IPS DF 4.7 (cell line): Measurements from ENCODE around the gene CNTNAP2.
"Not testable (repeated sequence)": the region's sequence is repeated elsewhere in the genome, so short reads cannot be mapped to it uniquely, and the experiment has no call there.

Source experiments
- DNase-seq: peaks from one replicate; pipeline ENCODE4 v3.0.0-alpha.2; 2013; ENCODE audit warnings: low spot score; ENCODE audit errors: extremely low read depth

CNTNAP2 gene

DNA sequence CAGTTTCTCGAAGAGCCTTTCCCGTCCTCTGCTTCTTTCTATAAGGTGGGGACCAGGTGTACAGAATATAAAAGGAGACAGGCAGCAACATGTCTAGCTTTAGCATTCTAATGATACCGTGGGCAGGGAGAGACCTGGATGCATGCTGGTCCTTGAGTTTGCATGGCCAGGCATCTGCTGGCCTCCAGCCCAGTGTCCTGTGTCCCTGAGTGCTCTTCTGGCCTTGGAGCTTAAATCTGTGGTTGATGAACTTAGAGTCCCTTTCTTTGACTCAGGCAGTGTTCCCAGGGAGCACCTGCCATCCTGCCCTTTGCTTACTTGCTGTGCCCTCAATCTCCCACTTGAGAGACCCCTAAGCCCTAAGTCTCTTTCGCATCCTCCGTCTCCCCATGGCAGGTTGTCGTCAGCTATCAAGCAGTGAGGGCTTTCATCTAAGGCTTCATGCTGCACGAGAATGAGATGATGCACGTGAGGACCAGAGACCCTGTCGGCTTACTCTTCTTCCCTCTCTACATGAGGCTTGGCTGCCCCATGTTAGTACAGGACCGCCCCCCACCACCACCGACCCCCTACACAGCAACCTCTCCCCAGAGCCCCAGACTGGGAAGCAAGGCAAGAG, 2160.6 kb downstream of the CNTNAP2 start:
- no peak for DNase-seq

DNA sequence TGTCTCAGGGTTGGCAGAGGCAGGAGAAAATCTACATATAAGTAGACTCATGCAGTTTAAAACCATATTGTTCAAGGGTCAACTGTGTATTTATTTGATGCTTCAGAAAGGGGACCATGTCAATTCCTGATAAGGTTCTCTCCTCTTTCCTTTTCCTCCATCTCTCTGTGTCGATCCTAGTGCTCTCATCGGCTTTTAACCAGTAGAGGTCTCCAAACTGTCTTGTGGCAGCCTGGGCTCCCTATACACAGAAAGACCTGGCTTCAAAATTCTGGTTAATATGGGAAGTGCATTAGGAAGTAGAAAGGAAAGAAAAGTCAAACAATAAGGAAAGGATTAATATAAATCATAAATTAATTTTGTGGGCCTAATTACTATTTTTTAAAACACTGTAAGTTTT, 2169.5 kb downstream of the CNTNAP2 start:
- no peak for DNase-seq

DNA sequence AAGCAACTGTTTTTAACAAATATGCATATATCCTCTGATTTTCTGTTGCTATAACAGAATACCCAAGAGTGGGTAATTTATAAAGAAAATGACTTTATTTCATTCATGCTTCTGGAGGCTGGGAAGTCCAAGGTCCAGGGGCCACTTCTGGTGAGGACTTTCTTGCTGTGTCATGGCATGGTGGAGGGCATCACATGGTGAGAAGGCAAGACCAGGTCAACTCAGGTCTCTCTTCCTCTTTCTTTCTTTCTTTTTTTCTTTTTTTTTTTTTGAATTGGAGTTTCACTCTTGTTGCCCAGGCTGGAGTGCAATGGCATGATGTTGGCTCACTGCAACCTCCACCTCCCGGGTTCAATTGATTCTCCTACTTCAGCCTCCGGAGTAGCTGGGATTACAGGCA, 2170.9 kb downstream of the CNTNAP2 start:
- DNase-seq = no peak

DNA sequence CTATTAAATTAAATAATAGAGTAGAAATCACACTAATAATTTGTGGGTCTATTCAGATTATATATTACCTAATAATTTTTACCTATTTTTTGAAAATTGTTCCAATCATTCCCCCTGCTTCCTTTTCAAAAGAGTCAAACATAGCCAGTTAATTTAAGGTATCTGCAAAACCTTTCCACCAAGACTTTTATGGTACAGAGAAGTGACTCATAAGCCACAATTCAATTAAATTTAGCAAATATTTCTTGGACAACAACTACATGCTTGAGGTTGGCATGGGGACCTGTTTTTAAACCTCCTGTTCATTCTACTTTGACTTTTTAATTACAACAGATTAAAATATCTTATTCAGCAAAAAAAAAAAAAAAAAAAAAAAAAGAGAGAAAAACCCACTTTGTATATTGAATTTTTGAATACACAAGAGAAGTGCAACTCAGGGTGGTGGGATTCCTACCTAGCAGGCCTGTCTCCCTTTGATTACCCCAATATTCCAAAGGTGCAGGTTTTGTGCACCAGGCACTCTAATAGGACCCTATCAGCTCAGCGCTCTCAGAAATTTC, 2172.1 kb downstream of the CNTNAP2 start:
- DNase-seq = no peak

DNA sequence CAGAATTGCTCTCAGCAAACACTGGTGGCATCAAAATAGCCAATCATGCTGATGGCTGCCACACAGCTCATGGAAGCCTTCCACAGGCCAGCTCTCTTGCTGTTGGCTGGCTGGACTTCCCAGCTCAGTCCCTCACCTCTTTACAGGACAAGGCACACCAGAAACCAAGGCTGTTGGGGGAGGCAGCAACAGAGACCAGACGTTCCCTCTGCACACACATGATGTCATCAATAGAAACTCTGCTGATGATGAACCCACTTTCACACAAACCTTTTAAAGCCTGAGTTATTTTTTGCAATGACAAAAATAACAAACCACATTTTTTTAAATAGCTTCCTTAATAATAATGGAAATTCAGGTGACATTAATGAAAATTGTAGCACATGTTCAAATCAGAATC, 2173.0 kb downstream of the CNTNAP2 start:
- DNase-seq = no peak

DNA sequence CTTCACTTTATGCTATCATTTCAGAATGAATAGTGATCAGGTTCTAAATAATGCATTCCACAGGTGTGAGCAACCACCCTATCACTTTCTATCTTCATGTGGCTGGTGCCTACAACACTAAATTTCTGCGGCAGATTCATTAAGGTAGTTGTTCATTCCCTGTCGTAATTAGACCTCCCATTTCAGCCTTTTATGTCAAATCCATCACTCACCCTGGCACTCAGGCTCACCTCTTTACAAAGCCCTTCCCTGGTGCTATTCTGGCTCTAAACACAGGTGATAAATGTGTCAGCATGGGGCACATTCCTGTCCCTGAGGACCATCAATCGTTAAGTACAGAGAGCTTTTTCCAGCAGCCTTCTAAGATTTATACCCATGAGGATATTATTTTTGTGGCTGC, 2173.9 kb downstream of the CNTNAP2 start:
- DNase-seq = peak; percentile 33

DNA sequence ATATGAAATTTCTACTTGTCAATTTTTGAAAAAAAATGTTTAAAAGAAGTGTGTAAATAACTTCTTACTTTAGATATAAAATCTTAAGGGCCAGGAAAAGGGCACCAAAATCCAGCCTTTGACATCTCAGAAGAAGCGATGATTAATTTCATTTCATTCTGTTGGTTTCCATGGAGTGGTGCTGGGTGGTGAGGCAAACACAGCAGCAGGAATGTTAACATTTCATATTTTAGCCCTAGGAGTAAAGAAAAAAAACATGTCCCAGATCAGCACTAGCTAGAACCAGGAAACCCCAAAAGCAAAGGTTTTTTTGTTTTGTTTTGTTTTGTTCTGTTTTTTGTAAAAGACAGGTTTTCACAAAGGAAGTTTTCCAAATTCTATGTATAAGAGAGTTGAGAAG, 2175.2 kb downstream of the CNTNAP2 start:
- no peak for DNase-seq

DNA sequence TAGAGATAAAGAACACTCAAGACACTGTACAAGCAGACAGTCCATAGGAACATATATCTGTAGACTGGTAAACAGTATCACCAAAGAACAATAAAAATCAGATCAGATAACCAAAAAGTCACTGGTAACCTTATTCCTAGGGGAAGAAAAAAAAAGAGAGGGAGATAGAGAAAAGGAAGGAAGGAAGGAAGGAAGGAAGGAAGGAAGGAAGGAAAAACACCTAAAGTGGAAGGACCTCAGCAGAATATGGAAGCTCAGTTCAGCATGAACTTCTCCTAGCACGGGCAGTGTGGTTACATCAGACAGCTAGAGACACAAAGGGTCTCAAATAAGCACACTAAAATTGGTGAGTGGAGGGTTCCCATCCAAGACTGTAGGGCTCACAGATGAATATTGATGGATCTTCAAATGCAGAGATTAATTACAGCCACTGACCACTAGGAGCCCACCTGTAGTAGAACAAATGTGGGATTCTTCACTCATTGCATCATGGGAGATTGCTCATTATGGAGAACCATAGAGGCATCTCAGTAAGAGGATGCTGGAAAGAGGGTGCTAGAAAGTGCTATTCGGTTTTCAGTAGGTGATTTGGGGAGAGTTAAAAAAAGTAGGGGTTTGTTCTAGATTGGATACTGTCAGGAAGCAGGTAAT, 2180.5 kb downstream of the CNTNAP2 start:
- DNase-seq = no peak

DNA sequence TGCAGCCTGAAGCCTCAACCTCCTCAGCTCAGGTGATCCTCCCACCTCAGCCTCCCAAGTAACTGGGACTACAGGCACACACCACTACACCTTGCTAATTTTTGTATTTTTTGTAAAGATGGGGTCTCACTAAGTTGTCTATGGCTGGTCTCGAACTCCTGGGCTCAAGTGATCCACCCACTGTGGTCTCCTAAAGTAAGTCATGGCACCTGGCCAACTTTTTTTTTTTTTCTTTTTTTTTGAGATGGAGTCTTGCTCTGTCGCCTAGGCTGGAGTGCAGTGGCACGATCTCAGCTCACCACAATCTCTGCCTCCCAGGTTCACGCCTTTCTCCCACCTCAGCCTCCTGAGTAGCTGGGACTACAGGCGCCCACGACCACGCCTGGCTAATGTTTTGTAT, 2182.2 kb downstream of the CNTNAP2 start:
- DNase-seq = not testable (repeated sequence)

DNA sequence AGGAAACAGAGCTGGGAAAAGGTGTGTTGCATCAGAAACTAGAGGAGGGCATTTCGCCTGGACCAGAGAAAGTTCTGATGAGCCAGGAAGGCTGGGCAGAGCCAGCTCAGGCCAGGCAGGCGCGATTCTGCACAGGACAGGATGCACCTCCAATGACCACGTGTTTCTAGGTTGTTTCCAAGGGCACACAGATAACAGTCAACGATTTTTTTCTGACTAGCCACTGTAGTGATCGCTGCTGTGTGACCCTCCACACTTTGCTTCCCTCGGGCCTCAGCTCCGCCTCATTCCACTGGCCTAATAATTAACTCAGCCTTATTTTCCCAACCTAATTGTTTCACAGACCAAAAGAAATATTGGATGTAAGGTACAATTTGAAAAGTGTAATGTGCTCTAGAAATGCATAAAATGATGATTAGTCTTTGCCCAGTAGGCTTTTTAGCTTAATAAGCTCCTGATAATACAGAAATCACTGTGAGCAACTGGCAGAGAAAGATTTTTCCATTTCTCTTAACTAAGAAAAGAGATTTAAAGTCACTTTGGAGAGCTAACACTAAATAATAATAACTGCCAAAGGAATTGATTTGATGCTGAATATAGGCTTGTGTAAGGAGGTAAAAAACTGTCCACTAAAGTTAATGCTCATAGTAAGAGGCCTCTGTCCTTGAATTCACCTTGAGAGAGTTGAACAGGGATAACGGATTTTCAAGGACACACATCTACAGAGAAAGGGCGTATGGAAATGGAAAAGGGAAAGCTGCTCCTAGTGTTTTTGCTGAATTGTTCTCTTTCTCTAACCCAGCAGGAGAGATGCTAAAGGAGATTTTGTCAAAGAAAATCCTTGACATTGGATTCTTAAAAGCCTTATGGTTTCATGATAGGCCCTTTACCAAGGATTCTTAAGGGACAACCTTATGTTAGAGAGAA, 2183.0 kb downstream of the CNTNAP2 start:
- no peak for DNase-seq

DNA sequence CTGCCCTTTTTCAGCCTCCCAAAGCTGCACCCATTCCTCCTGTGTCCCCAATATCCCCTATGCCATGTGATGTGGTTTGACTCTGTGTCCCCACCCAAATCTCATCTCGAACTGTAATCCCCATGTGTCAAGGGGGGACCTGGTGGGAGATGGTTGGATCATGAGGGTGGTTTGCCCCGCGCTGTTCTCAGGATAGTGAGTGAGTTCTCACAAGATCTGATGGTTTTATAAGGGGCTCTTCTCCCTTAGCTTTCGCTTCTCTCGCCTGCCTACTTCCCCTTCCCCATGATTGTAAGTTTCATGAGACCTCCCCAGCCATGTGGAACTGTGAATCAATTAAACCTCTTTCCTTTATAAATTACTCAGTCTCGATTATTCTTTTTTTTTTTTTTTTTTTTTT, 2185.8 kb downstream of the CNTNAP2 start:
- DNase-seq = not testable (repeated sequence)

DNA sequence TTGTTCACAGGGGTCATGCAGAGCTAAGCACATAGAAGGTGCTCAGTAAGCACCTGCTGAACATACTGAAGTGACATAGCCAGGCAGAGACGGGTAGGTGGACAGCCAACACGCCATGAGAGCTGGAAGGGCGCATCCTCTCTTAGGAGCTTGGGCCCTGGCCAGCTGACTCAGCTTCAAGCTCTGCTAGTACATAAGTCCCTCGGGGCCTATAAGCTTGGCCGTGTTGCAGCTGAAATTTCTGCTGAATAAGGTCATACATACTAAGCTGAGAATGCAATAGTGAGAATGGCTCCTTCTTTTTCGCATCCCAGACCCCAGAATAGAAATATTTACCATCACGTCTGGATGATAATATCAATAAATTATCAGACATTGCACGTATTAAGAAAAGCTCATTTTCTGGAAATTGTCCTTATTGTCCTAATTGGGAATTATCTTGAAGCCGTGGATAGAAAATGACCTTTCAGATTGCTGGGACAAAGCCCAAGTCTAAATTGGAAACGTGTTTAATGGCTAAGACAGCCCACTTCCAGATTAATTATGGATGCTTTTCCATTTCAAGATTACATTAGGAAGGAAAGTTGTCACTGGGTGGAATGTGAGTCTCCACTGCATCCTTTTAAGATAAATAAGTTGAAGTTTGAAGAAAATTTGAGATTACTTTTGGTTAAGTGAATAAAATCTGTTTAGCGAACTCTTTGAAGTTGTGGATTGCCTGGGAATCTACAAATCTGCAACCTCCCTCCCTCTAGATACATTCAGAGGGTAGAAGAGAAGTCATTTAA, 2186.9 kb downstream of the CNTNAP2 start:
- no peak for DNase-seq

DNA sequence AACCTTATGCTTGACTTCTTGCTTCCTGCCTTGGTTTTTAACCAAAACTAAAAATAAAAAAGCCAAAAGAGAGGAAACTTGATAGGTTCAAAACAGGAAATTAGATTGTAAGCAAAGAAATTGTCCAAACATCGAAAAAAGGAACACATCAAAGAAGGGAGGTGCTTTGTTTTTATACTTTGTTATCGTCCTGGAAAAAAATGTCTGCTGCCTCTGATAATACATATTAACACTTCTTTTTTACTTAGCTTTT, 2187.4 kb downstream of the CNTNAP2 start:
- DNase-seq = no peak

DNA sequence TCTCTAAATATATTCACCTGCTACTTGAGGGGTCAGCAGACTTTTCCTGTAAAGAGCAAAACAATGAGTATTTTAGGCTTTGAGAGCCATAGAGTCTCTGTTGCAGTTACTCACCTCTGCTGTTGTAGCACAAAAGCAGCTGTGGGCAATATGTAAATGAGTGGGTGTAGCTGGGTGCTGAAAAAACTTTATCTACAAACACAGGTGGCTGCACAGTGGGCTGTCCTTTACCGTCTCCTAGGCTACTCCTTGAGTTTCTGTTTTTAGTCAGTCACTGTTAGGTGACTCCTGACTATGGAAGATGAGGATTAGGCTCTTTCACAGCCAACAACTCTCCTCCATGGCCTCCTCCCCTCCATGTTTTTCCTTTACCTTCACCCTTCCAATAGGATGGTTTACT, 2187.9 kb downstream of the CNTNAP2 start:
- DNase-seq = no peak

DNA sequence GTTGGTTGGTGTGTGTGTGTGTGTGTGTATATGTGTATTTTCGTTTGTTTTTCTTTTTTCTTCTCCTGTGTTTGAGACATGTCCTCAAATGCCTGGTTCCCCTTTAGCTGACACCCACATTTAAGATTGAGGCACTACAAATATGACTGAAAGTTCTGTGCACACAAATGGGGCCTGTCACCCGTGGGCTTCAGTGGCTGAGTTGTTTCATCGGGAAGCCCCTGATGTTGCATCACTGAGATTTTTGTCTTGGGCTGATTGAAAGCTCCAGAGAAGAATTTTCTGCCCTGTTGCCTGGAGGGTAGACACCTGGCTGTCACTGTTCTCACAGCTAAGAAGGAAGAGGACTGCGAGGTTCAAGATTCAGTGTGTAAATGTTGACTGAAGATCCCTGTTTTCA, 2190.2 kb downstream of the CNTNAP2 start:
- no peak for DNase-seq

DNA sequence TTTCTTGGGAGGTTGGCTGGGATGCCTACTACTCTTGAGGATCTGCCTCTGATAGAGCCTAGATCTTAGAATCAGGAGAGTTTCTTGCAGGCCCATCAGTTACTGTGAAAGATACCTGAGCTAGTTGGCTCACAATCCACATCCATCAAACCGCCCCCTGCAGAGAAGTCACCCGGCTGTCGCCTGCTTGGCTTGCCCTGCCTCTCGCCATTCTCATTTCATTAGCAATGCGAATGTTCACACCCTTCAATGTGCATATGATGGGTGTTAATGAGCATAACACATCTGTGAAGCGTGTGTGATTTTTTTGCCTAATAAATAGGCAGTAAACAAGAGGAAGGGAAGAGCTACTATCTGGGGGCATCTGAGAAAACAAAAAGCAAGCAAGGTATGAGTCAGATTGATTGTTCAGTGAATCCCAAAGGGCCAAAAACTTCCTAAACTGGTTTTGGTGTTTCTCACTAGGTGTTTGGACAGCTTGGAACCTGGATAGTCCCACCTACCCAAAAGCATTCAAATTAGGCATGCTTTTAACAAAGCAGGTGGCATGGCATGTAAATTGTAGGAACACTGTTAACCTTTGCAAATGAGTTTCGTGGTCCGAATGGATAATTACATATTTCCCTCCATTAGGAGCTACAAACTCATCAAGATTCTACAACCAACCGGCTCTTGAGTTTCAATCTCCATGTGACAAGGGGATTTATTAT, 2201.7 kb downstream of the CNTNAP2 start:
- no peak for DNase-seq

DNA sequence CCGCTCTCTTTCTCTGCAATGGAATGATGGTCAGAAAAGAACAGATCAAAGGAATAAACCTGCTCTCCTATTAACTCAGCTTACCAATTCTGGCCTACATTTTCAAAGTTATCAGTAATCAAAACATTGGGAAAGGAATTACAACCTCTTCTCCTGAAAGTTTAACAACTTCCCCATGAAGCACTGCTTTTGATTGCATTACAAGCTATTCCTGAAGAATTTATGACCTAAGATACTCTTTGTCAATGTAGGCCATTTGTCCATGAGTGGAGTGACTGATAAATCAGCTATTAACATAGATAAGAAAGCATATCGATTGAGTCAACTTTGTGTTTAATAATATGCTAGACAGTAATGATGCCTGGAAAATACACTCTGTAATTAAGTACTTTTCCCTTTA, 2202.2 kb downstream of the CNTNAP2 start:
- no peak for DNase-seq

DNA sequence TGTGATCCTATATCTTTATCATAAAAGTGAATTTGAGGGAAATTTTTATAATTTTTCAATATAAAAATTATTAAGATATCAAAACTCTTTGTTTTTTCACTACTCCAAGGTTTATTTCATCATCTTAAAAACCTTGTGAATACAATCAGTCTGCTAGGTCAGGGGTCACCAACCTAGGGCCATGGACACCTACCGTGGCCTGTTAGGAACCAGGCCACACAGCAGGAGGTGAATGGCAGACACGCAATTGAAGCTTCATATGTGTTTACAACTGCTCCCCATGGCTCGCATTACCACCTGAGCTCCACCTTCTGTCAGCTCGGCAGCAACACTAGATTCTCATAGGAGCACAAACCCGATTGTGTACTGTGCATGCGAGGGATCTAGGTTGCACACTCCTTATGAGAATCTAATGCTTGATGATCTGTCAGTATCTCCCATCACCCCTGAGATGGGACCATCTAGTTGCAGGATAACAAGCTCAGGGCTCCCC, 2202.8 kb downstream of the CNTNAP2 start:
- no peak for DNase-seq

DNA sequence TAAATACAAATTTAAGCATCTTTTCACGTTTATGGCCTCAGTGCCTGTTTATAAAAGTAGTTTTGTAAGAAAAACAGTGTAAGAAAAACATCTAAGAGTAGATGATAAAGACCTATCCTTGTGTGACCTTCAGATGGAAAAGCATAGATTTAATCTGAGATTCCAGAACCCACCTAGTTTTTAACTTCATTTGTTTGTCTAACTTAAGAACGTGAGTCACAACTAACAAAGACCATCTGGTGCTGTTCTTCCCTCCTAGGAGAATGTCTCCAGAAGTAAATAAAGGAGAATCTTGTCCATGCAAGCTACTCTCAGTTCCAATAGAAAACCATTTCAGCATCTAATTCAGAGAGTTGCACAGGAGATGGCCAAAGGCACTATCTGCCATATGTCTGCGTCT, 2208.6 kb downstream of the CNTNAP2 start:
- no peak for DNase-seq

DNA sequence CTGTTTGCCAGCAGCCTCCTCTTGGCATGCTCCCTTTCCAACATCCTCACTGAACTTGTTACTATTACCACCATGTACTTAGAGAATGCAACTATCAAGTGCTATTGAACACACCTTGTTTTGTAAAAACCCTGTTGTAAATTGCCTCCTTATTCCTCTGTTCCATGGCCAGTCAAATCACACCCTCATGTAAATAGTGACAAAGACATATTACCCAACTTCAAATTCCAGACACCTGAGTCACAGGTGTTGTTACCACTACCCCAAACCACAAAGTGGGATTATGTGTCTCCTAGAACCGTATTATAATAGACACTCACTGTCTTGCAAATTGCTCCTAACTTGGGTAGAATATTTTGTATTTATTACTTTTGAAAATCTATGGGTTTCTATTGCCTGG, 2210.8 kb downstream of the CNTNAP2 start:
- no peak for DNase-seq

DNA sequence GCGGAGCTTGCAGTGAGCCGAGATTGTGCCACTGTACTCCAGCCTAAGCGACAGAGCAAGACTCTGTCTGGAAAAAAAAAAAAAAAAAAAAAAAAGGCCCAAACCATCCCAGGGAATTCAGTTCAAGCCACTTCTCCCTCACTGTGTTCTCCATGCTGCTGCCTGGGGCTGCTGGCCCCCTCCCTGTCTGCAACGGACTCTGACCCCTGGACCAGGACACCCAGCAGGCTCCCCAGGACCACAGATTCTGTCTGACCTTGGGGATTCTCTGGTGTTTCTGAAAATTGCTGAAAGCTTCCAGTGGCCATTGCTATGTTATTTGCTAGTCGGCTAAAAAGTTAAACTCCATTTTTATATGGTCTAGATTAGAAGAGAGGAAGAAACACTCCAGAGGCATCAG, 2212.3 kb downstream of the CNTNAP2 start:
- no peak for DNase-seq
